GM23248 (cell line): ENCODE results near the gene SLC34A1.

ENCODE experiments used
- EZH2 ChIP-seq: fragments of 200-600 bp; sonication (generic); IDR thresholded peaks from 2 replicates; pipeline ENCODE4 v1.6.1; 2018; ENCODE audit warnings: antibody characterized with exemption, mild to moderate bottlenecking; ENCODE audit not compliant: insufficient read depth, poor library complexity, severe bottlenecking
- EZH2phosphoT487 ChIP-seq: fragments of 200-600 bp; sonication (generic); IDR thresholded peaks from 2 replicates; pipeline ENCODE4 v1.6.1; 2018; ENCODE audit warnings: antibody characterized with exemption, moderate library complexity, mild to moderate bottlenecking, low read depth; ENCODE audit not compliant: insufficient read depth

GRCh38 chr5:177432143-177432838 is 48.1 kb downstream of the SLC34A1 start:
- TF ChIP-seq EZH2phosphoT487 (no peak), EZH2 (no peak)
